Mucosa of rectum (tissue), 2 donors: Measurements from ENCODE around the gene ZNF382.
"Not testable (repeated sequence)": the region's sequence is repeated elsewhere in the genome, so short reads cannot be mapped to it uniquely, and the experiment has no call there.

Experiments used
- H3K27ac ChIP-seq, 2 donors: one replicate each; pipeline ENCODE4 v1.7.0; 2013; ENCODE audit warnings: inconsistent platforms in 2 of 2, low read depth in 2 of 2, low read length in 2 of 2
- H3K27me3 ChIP-seq, 2 donors: one replicate each; pipeline ENCODE4 v1.7.0; 2013; ENCODE audit warnings: low read length in 2 of 2; ENCODE audit not compliant: control insufficient read depth in 2 of 2, insufficient read depth in 2 of 2
- H3K36me3 ChIP-seq, 2 donors: one replicate each; pipeline ENCODE4 v1.7.0; 2013; ENCODE audit warnings: low read length in 2 of 2; ENCODE audit not compliant: control insufficient read depth in 2 of 2, insufficient read depth in 2 of 2
- H3K4me1 ChIP-seq, 2 donors: one replicate each; pipeline ENCODE4 v1.7.0; 2013; ENCODE audit warnings: low read length in 2 of 2, mild to moderate bottlenecking in 1 of 2; ENCODE audit not compliant: control insufficient read depth in 2 of 2, insufficient read depth in 2 of 2
- H3K4me3 ChIP-seq, 2 donors: one replicate each; pipeline ENCODE4 v1.7.0; 2013; ENCODE audit warnings: low read length in 2 of 2
- H3K9ac ChIP-seq, 2 donors: one replicate each; pipeline ENCODE4 v1.7.0; 2013; ENCODE audit warnings: low read length in 2 of 2, low read depth in 1 of 2, mild to moderate bottlenecking in 1 of 2
- H3K9me3 ChIP-seq, 2 donors: one replicate each; pipeline ENCODE4 v1.7.0; 2013; ENCODE audit warnings: low read length in 2 of 2; ENCODE audit not compliant: control insufficient read depth in 2 of 2
- donor health status: healthy.
- donor health status: Normal muscosa, but diverticular disease.

Gene ZNF382

GRCh38 chr19:36605101-36605876 lies at the start of gene ZNF382:
TSS of gene ZNF382 (plus strand) at chr19:36605313. CDS start at chr19:36609915, 4,602 bp downstream.
- H3K36me3 ChIP-seq = peaks cover 0 to 5% of the 10 kb centered on the region in 2 donors
- no peaks in the 10 kb centered on the region for H3K27me3 ChIP-seq
- H3K9ac ChIP-seq = peak within 1 kb of the TSS; percentile 53 to 63
- H3K9me3 ChIP-seq = peaks cover 2 to 11% of the 10 kb centered on the region in 2 donors
- peak within 1 kb of the TSS; percentile 72 to 80 for H3K4me3 ChIP-seq
- no peaks in the 10 kb centered on the region for H3K4me1 ChIP-seq
- peak within 1 kb of the TSS; percentile 25 to 74 for H3K27ac ChIP-seq

DNA sequence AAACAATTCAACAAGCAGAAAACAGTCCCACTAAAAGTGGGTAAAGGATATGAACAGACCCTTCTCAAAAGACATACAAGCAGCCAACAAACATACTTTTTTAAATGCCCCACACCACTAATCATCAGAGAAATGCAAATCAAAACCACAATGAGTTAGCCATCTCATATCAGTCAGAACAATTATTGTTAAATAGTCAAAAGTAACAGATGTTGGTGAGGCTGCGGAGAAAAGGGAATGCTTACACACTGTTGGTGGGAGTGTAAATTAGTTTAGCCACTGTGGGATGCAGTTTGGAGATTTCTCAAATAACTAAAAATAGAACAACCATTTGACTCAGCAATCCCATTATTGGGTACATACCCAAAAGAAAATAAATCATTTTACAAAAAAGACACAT lies 40.7 kb upstream of the ZNF382 start:
- H3K27ac ChIP-seq = no peak overlapping the region
- no peaks in the 10 kb centered on the region for H3K4me1 ChIP-seq
- peaks cover 18 to 32% of the 10 kb centered on the region in 2 donors for H3K36me3 ChIP-seq
- no peak overlapping the region for H3K9ac ChIP-seq
- no peaks in the 10 kb centered on the region for H3K27me3 ChIP-seq
- peaks cover 26 to 51% of the 10 kb centered on the region in 2 donors for H3K9me3 ChIP-seq
- no peak overlapping the region for H3K4me3 ChIP-seq

- peaks cover 0 to 11% of the 10 kb centered on the region in 2 donors for H3K9me3 ChIP-seq
- peaks cover 0 to 7% of the 10 kb centered on the region in 2 donors for H3K4me1 ChIP-seq
- peak overlapping the region; percentile 82 to 99 for H3K4me3 ChIP-seq
- peak overlapping the region; percentile 76 to 81 for H3K27ac ChIP-seq
- H3K27me3 ChIP-seq = no peaks in the 10 kb centered on the region
- H3K9ac ChIP-seq = peak overlapping the region; percentile 79 to 85
- H3K36me3 ChIP-seq = peaks cover 14 to 32% of the 10 kb centered on the region in 2 donors
These were observed 32.5 kb upstream of the ZNF382 start for GRCh38 chr19:36572593-36573019.

- peaks cover 16 to 30% of the 10 kb centered on the region in 2 donors for H3K36me3 ChIP-seq
- peak within 1 kb of the TSS; percentile 76 to 81 for H3K27ac ChIP-seq
These were observed 31.9 kb upstream of the ZNF382 start, which contains the start of gene ZNF529 for GRCh38 chr19:36573020-36573894. TSS of gene ZNF529 (minus strand) at chr19:36573292. CDS start at chr19:36572346, 946 bp downstream.

GRCh38 chr19:36573895-36574720 lies 31.0 kb upstream of the ZNF382 start:
- H3K36me3 ChIP-seq = peaks cover 15 to 28% of the 10 kb centered on the region in 2 donors

More at GRCh38 chr19:36573020-36573894, 31.9 kb upstream of the ZNF382 start, which contains the start of gene ZNF529:
- peak within 1 kb of the TSS; percentile 79 to 85 for H3K9ac ChIP-seq
- H3K4me1 ChIP-seq = peaks cover 0 to 7% of the 10 kb centered on the region in 2 donors
- peaks cover 0 to 6% of the 10 kb centered on the region in 2 donors for H3K9me3 ChIP-seq
- H3K4me3 ChIP-seq = peak within 1 kb of the TSS; percentile 82 to 99
- no peaks in the 10 kb centered on the region for H3K27me3 ChIP-seq

DNA sequence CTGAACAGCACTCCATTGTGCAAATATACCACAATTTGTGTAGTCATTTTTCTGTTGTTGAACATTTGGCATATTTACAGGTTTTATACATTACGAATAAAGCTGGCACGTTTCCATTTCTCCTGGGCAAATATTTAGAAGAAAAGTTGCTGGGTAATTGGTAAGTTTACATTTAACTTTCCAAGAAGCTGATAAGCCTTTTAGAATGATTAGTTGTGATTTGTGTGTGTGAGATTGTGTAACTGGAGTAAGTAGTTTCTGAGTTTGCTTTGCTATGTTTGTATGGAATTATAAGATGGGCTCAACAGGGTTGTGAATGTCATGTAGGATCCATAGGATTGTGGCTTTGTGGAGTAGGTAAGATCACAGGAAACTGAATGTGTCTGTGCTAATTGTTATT lies 30.4 kb upstream of the ZNF382 start:
- Histone ChIP-seq H3K4me3 (peak overlapping the region; percentile 82 to 99), H3K27me3 (no peaks in the 10 kb centered on the region), H3K9ac (no peak overlapping the region), H3K36me3 (peaks cover 20 to 28% of the 10 kb centered on the region in 2 donors), H3K9me3 (peaks cover 4 to 5% of the 10 kb centered on the region in 2 donors), H3K27ac (no peak overlapping the region), H3K4me1 (peaks cover 0 to 7% of the 10 kb centered on the region in 2 donors)

More at GRCh38 chr19:36573895-36574720, 31.0 kb upstream of the ZNF382 start:
- Histone ChIP-seq H3K9ac (peak overlapping the region; percentile 79 to 85), H3K9me3 (peaks cover 0 to 4% of the 10 kb centered on the region in 2 donors), H3K4me3 (peak overlapping the region; percentile 82 to 99), H3K4me1 (peaks cover 0 to 7% of the 10 kb centered on the region in 2 donors), H3K27me3 (no peaks in the 10 kb centered on the region), H3K27ac (peak overlapping the region in 1 of 2 donors; percentile 76)

DNA sequence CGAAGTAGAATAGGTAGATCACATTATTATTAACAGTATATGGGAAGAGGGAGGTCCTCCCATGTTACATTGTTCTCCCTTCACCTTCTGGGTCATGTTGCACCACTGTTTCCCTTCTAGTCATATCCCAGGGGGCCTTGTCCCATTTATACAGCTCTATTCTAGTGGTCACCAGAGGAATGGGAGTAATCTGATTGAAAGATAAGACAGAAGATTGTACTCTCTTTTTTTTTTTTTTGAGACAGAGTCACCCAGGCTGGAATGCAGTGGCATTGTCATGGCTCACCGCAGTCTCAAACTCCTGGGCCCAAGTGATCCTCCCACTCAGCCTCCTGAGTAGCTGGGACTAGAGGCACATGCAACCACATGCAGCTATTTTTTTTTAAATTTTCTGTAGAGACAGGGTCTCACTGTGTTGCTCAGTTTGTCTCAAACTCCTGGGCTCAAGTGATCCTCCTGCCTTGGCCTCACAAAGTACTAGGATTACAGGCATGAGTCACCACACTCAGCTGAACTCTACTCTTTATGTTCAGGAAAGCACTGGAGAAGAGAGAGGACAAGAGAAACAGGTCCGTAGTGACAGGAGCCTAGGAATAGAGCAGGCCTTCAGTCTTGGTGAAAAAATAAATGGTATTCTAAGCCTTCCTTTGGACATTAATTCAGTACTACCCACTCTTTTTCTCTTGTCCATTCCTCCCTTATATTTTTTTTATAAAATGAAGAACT lies 27.7 kb upstream of the ZNF382 start:
- Histone ChIP-seq H3K4me1 (peaks cover 0 to 7% of the 10 kb centered on the region in 2 donors), H3K27me3 (no peaks in the 10 kb centered on the region), H3K9me3 (peaks cover 12 to 19% of the 10 kb centered on the region in 2 donors), H3K36me3 (peaks cover 34 to 37% of the 10 kb centered on the region in 2 donors), H3K9ac (no peak overlapping the region), H3K4me3 (no peak overlapping the region), H3K27ac (no peak overlapping the region)

DNA sequence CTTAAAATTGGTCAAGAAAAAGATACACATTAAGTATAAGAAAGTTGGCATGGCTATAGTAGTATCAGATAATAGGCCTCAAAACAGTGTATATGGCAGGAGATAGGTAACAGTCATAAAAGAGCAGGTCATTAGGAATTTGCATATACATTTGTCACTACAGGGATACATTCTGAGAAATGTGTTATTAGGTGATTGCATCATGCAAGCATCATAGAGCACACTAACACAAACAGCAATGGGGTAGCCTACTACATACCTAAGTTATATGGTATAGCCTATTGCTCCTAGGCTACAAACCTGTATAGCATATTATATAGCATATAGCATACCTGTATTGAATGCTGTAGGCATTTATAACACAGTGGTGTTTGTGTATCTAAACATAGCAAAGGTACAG lies 25.9 kb upstream of the ZNF382 start:
- Histone ChIP-seq H3K9ac (no peak overlapping the region), H3K27me3 (no peaks in the 10 kb centered on the region), H3K4me3 (no peak overlapping the region), H3K36me3 (peaks cover 34 to 37% of the 10 kb centered on the region in 2 donors), H3K9me3 (peaks cover 12 to 19% of the 10 kb centered on the region in 2 donors), H3K27ac (no peak overlapping the region), H3K4me1 (no peaks in the 10 kb centered on the region)

DNA sequence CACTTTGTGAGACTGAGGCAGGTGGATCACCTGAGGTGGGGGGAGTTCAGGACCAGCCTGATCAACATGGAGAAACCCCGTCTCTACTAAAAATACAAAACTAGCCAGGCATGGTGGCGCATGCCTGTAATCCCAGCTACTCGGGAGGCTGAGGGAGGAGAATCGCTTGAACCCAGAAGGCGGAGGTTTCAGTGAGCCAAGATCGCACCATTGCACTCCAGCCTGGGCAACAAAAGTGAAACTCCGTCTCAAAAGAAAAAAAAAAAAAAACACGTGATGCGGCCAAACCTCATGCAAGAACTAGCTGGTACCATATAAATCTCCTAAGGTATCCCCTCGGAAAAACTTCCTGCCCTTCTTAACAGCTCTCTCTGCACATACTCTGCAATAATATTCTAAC lies 2.4 kb upstream of the ZNF382 start:
- not testable (repeated sequence) for H3K9ac ChIP-seq, H3K36me3 ChIP-seq, H3K27ac ChIP-seq, H3K4me3 ChIP-seq, H3K27me3 ChIP-seq, H3K9me3 ChIP-seq, H3K4me1 ChIP-seq
